Peyer's patch (tissue), 4 donors: ENCODE results near the gene TMEM217. TPM values are rescaled to one million over a fixed set of nuclear protein-coding genes. Genes with fewer than 3 reads are reported as not detected.

ENCODE experiments used
- DNase-seq, 3 donors: peaks; one replicate each; pipeline ENCODE4 v3.0.0-alpha.2; 2017 to 2019
- H3K27ac ChIP-seq, 4 donors: fragments of 200-600 bp; sonication (generic); one replicate each; pipeline ENCODE4 v1.5.1; 2016 to 2019
- H3K27me3 ChIP-seq, 2 donors: fragments of 200-600 bp; sonication (generic); one replicate each; pipeline ENCODE4 v1.5.1; 2019
- H3K36me3 ChIP-seq, 3 donors: fragments of 200-600 bp; sonication (generic); one replicate each; pipeline ENCODE4 v1.5.1; 2016 to 2019
- H3K4me1 ChIP-seq, 4 donors: fragments of 200-600 bp; sonication (generic); one replicate each; pipeline ENCODE4 v1.5.1; 2016 to 2019
- H3K4me3 ChIP-seq, 4 donors: fragments of 200-600 bp; sonication (generic); 1 replicate in 3 of 4; 2 replicates in 1 of 4; pipeline ENCODE4 v1.5.1; 2016 to 2019; ENCODE audit warnings: mild to moderate bottlenecking in 1 of 4
- H3K9me3 ChIP-seq, 4 donors: fragments of 200-600 bp; sonication (generic); one replicate each; pipeline ENCODE4 v1.5.1; 2016 to 2019; ENCODE audit warnings: mild to moderate bottlenecking in 1 of 4
- CTCF ChIP-seq, 6 experiments: fragments of 450-650 bp in 4 of 6; fragments of 200-600 bp in 2 of 6; sonication (generic) in 1 of 6; IDR thresholded peaks; one replicate each; pipeline ENCODE4 v1.5.1; 2017 to 2019; ENCODE audit warnings: antibody characterized with exemption in 6 of 6, mild to moderate bottlenecking in 3 of 6, moderate library complexity in 1 of 6
- POLR2A ChIP-seq, 2 donors: fragments of 450-650 bp; IDR thresholded peaks; one replicate each; pipeline ENCODE4 v1.5.1; 2017; ENCODE audit warnings: antibody characterized with exemption in 2 of 2, mild to moderate bottlenecking in 2 of 2, moderate library complexity in 2 of 2
- total RNA-seq, 4 donors: library from RNA; depleted of rRNA; stranded (reverse); fragments of >200 nt; gene quantifications; one replicate each; pipeline ENCODE4 v1.1.0, GENCODE V29; 2016

The TMEM217 gene
- total RNA-seq, 4 donors from 2014 or later: 0.53 TPM; not detected in 3

- H3K27ac ChIP-seq: no peak overlapping the region
Measured at GRCh38 chr6:37254881-37255280, 3.1 kb downstream of the TMEM217 start.

GRCh38 chr6:37253486-37254007, 4.4 kb downstream of the TMEM217 start:
- Histone ChIP-seq H3K4me1 (peaks cover 0 to 7% (median 0%) of the 10 kb centered on the region in 4 donors), H3K9me3 (no peaks in the 10 kb centered on the region), H3K27ac (peak overlapping the region in 2 of 4 donors; percentile 42 to 51), H3K4me3 (no peak overlapping the region), H3K27me3 (no peaks in the 10 kb centered on the region), H3K36me3 (no peaks in the 10 kb centered on the region)
- DNase-seq: no peak
- no peak for TF ChIP-seq POLR2A (IDR thresholded peaks at IDR 0.05)
- TF ChIP-seq CTCF (IDR thresholded peaks at IDR 0.05): no peak

More at GRCh38 chr6:37254881-37255280, 3.1 kb downstream of the TMEM217 start:
- no peaks in the 10 kb centered on the region for H3K27me3 ChIP-seq
- peaks cover 0 to 17% (median 0%) of the 10 kb centered on the region in 4 donors for H3K4me1 ChIP-seq
- DNase-seq: no peak
- H3K9me3 ChIP-seq: no peaks in the 10 kb centered on the region
- no peaks in the 10 kb centered on the region for H3K36me3 ChIP-seq
- TF ChIP-seq CTCF (IDR thresholded peaks at IDR 0.05): no peak
- TF ChIP-seq POLR2A (IDR thresholded peaks at IDR 0.05): no peak
- H3K4me3 ChIP-seq: no peak overlapping the region

- TF ChIP-seq POLR2A (IDR thresholded peaks at IDR 0.05): no peak
- no peak for TF ChIP-seq CTCF (IDR thresholded peaks at IDR 0.05)
- DNase-seq: no peak
Measured at GRCh38 chr6:37251211-37251780, 6.6 kb downstream of the TMEM217 start.

GRCh38 chr6:37244430-37245310, 13.3 kb downstream of the TMEM217 start:
- no peak for TF ChIP-seq CTCF (IDR thresholded peaks at IDR 0.05)
- no peak for TF ChIP-seq POLR2A (IDR thresholded peaks at IDR 0.05)
- Histone ChIP-seq H3K4me1 (peaks cover 0 to 22% (median 0%) of the 10 kb centered on the region in 4 donors), H3K27me3 (no peaks in the 10 kb centered on the region), H3K4me3 (no peak overlapping the region), H3K27ac (peak overlapping the region; percentile 25 to 78 (median 64)), H3K9me3 (no peaks in the 10 kb centered on the region), H3K36me3 (no peaks in the 10 kb centered on the region)
- peak in 2 of 3 donors; percentile 21 to 76 for DNase-seq

More at GRCh38 chr6:37251211-37251780, 6.6 kb downstream of the TMEM217 start:
- Histone ChIP-seq H3K27ac (no peak overlapping the region), H3K4me1 (peaks cover 0 to 5% (median 0%) of the 10 kb centered on the region in 4 donors), H3K36me3 (no peaks in the 10 kb centered on the region), H3K27me3 (no peaks in the 10 kb centered on the region), H3K4me3 (no peak overlapping the region), H3K9me3 (no peaks in the 10 kb centered on the region)

- no peaks in the 10 kb centered on the region for H3K36me3 ChIP-seq
- peaks cover 0 to 27% (median 0%) of the 10 kb centered on the region in 4 donors for H3K4me1 ChIP-seq
- TF ChIP-seq POLR2A (IDR thresholded peaks at IDR 0.05): no peak
- TF ChIP-seq CTCF (IDR thresholded peaks at IDR 0.05): no peak
- DNase-seq: no peak
- no peaks in the 10 kb centered on the region for H3K9me3 ChIP-seq
- peak overlapping the region; percentile 25 to 77 (median 54) for H3K27ac ChIP-seq
- no peak overlapping the region for H3K4me3 ChIP-seq
- no peaks in the 10 kb centered on the region for H3K27me3 ChIP-seq
Measured at GRCh38 chr6:37243816-37244370, 14.1 kb downstream of the TMEM217 start.
